GM06990 (cell line): ENCODE results near the gene RPTOR.
"Not testable (repeated sequence)": the region's sequence is repeated elsewhere in the genome, so short reads cannot be mapped to it uniquely, and the experiment has no call there.

Experiments
- DNase-seq: peaks from one replicate; pipeline ENCODE4 v3.0.0-alpha.2; 2011; ENCODE audit not compliant: insufficient read length; ENCODE audit errors: extremely low read depth
- H3K27me3 ChIP-seq: replicated peaks from 2 replicates; pipeline ENCODE4 v1.6.0; 2011; ENCODE audit warnings: low read length; ENCODE audit not compliant: control insufficient read depth, insufficient read depth
- H3K36me3 ChIP-seq: 2 replicates; pipeline ENCODE4 v1.5.1; 2011; ENCODE audit warnings: low read length; ENCODE audit not compliant: control insufficient read depth, insufficient read depth
- H3K4me3 ChIP-seq: replicated peaks from 2 replicates; pipeline ENCODE4 v1.5.1; 2011; ENCODE audit warnings: low read depth, mild to moderate bottlenecking, control low read depth, low read length
- TF ChIP-seq, protein P1 (sequence below): IDR thresholded peaks from 2 replicates; pipeline ENCODE4 v1.5.1; 2011; ENCODE audit warnings: low read length, control low read depth, mild to moderate bottlenecking, inconsistent platforms; ENCODE audit not compliant: insufficient read depth, poor library complexity, severe bottlenecking

RPTOR gene

DNA sequence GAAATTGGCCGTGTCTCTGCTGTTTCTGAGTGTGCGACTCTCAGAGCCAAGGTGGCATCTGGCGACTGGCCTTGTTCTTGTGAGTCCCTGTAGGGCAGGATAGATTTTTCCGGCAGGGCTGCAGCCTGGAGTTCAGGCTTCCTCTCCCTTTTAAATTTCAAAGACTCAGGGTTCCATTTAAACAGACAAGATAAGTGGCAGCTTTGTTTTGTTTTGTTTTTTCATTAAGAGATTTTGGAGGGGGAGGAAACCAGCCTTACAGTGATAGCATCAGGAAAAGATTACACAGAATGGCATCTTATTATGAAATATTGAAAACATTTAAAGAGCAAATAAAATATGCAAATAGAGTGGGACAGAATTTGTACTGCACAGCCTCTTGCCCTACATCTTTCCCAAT lies 151.3 kb downstream of the RPTOR start:
- TF ChIP-seq, protein P1, sequence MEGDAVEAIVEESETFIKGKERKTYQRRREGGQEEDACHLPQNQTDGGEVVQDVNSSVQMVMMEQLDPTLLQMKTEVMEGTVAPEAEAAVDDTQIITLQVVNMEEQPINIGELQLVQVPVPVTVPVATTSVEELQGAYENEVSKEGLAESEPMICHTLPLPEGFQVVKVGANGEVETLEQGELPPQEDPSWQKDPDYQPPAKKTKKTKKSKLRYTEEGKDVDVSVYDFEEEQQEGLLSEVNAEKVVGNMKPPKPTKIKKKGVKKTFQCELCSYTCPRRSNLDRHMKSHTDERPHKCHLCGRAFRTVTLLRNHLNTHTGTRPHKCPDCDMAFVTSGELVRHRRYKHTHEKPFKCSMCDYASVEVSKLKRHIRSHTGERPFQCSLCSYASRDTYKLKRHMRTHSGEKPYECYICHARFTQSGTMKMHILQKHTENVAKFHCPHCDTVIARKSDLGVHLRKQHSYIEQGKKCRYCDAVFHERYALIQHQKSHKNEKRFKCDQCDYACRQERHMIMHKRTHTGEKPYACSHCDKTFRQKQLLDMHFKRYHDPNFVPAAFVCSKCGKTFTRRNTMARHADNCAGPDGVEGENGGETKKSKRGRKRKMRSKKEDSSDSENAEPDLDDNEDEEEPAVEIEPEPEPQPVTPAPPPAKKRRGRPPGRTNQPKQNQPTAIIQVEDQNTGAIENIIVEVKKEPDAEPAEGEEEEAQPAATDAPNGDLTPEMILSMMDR, result no peak
- H3K4me3 ChIP-seq, result no peak overlapping the region
- no peaks in the 10 kb centered on the region for H3K27me3 ChIP-seq
- no peaks in the 10 kb centered on the region for H3K36me3 ChIP-seq
- no peak for DNase-seq

- no peak for DNase-seq
- H3K36me3 ChIP-seq, result no peaks in the 10 kb centered on the region
- no peak overlapping the region for H3K4me3 ChIP-seq
- no peaks in the 10 kb centered on the region for H3K27me3 ChIP-seq
- TF ChIP-seq, protein P1, result no peak
Observed at GRCh38 chr17:80696456-80696855, 151.8 kb downstream of the RPTOR start.

DNA sequence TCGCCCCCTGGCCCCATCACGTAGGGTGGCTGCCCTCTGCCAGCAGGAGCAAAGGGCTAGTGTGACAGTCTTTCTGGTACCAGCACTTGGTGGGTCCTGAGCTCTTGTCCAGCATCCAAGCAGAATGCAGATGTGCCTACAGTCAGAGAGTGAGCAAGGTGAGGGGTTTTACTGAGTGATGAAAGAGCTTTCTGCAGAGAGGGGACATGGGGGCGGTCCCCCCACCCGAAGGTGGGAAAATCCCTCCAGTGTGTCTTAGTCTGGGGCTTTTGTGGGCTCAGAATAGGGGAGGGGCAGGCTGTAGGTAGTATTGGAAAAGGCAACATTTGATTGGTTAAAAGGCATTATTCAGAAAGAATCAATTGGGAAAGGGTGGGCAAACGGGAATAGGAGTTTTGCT lies 152.3 kb downstream of the RPTOR start:
- H3K4me3 ChIP-seq, result no peak overlapping the region
- TF ChIP-seq, protein P1, result no peak
- DNase-seq, result no peak
- no peaks in the 10 kb centered on the region for H3K36me3 ChIP-seq
- H3K27me3 ChIP-seq, result no peaks in the 10 kb centered on the region

- TF ChIP-seq, protein P1, result no peak
- Histone ChIP-seq H3K36me3 (no peaks in the 10 kb centered on the region), H3K4me3 (no peak overlapping the region), H3K27me3 (no peaks in the 10 kb centered on the region)
- DNase-seq, result no peak
Observed at GRCh38 chr17:80698297-80698696, 153.7 kb downstream of the RPTOR start.

DNA sequence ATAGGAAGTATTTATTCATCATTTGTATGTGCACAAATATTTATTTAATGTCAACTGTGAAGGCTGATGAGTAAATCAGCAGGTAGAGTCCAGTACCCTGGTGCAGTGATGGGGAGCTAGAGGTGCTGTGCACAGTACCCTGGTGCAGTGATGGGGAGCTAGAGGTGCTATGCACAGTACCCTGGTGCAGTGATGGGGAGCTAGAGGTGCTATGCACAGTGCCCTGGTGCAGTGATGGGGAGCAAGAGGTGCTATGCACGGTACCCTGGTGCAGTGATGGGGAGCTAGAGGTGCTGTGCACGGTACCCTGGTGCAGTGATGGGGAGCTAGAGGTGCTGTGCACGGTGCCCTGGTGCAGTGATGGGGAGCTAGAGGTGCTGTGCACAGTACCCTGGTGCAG lies 154.6 kb downstream of the RPTOR start:
- H3K4me3 ChIP-seq, H3K36me3 ChIP-seq, H3K27me3 ChIP-seq, DNase-seq: not testable (repeated sequence)

DNA sequence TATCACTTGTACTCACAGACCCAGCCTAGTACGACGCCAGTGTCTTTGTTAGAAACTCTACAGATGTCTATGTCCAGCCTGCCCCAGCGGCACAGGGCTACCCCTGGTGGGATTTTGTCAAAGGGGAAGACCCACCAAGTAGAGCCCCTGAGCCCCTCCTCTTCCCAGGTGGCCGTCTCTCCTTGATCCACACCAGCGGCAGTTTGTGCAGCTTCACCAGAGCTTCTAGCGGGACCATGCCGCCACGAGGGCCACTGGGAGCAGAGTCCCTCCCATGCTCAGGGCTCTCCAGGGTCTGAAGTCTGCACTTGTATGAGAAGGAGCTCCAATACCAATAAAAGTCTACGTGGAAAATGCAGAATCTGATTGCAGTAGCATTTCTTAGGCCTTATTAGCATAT lies 157.1 kb downstream of the RPTOR start:
- H3K27me3 ChIP-seq, result no peaks in the 10 kb centered on the region
- TF ChIP-seq, protein P1, result no peak
- no peak for DNase-seq

More for the DNA sequence above, 157.1 kb downstream of the RPTOR start:
- Histone ChIP-seq H3K4me3 (no peak overlapping the region), H3K36me3 (no peaks in the 10 kb centered on the region)
